ENCODE measurements around the gene THBD. TPM values are rescaled to one million over a fixed set of nuclear protein-coding genes. Genes with fewer than 3 reads are reported as not detected.

THBD gene
- total and polyA plus RNA-seq, 9 of the 15 experiments (the other 6 are each of a cell fraction or from before 2014, with no cell fraction given), result 0.07 to 0.49 (median 0.33) TPM

- H3K27me3 ChIP-seq (ENCODE audit: control insufficient read depth in 2 of 2, insufficient read depth in 2 of 2, low read length in 2 of 2), result no peaks in the 10 kb centered on the region
- FAIRE-seq, result no peak
- no peaks in the 10 kb centered on the region for H3K79me2 ChIP-seq (ENCODE audit: control insufficient read depth, insufficient read depth, low read length)
- no peak for DNase-seq (ENCODE audit: extremely low read depth in 1 of 4, low spot score in 3 of 4)
- H3K4me2 ChIP-seq (ENCODE audit: insufficient read depth, low read length), result no peak overlapping the region
- H3K27ac ChIP-seq (ENCODE audit: extremely low read depth, low read depth, low read length), result no peak overlapping the region
- no peak overlapping the region for H3K4me3 ChIP-seq
- ATAC-seq, result no peak
- BruUV-seq (replicated peaks), result no TSS peak
- POLR2A ChIA-PET, result interaction anchor here (0.9 to 1.2 kb wide), 3 partner anchors 14 to 24 kb away, joined by 3 to 5 read pairs (median 3); partner anchors contain the start of gene CD93
- peaks cover 0 to 17% of the 10 kb centered on the region in 2 experiments; a peak in 2 of 5 replicates for H3K4me1 ChIP-seq (replicated peaks in 1 of 2; ENCODE audit: control insufficient read depth in 2 of 2, insufficient read depth in 2 of 2, low read length in 2 of 2)
- H4K20me1 ChIP-seq (replicated peaks; ENCODE audit: control insufficient read depth, insufficient read depth, low read length), result no peaks in the 10 kb centered on the region
- intact Hi-C loops (cut with micrococcal nuclease) (no loop called here), in situ Hi-C loops (cut with MboI) (no loop called here)
- H3K9me3 ChIP-seq (replicated peaks; ENCODE audit: control insufficient read depth, insufficient read depth, low read depth, low read length), result no peaks in the 10 kb centered on the region
- no peak overlapping the region for H3K9ac ChIP-seq (ENCODE audit: insufficient read depth in 1 of 2, low read depth in 2 of 2, low read length in 2 of 2)
- no peaks in the 10 kb centered on the region for H3K36me3 ChIP-seq (ENCODE audit: control insufficient read depth, insufficient read depth, low read length)
- no peak overlapping the region for H2AFZ ChIP-seq (ENCODE audit: low read depth, low read length)
- TF ChIP-seq MCM3 (IDR thresholded peaks at IDR 0.05) (no peak), ZNF609 (CRISPR knock-in tag; IDR thresholded peaks at IDR 0.05; ENCODE audit: borderline replicate concordance) (no peak)
- CTCF ChIA-PET (ENCODE audit: low intra/inter-chr PET ratio), result no interaction called here
- no peaks in the 10 kb centered on the region for H3K9me1 ChIP-seq (ENCODE audit: control insufficient read depth, insufficient read depth, low read length)
- 44% methylated on average over 9 of the region's 9 CpGs for WGBS (ENCODE audit: insufficient coverage, low coverage, missing lambda C conversion rate)
Observed at GRCh38 chr20:23065266-23066201, 16.1 kb upstream of the THBD start.
